Nephron progenitor cell (in vitro differentiated cells): Measurements from ENCODE around the gene MGAT3.

Experiments
- DNase-seq: peaks from one replicate; pipeline ENCODE4 v3.0.0; 2021
- H3K27ac Mint-ChIP-seq: 2 replicates; pipeline ENCODE4 v1.8.0; 2021; ENCODE audit warnings: mild to moderate bottlenecking, moderate library complexity, mixed read lengths
- H3K27me3 Mint-ChIP-seq: 2 replicates; pipeline ENCODE4 v1.8.0; 2021; ENCODE audit warnings: mild to moderate bottlenecking, low read depth, mixed read lengths; ENCODE audit not compliant: poor library complexity
- H3K36me3 Mint-ChIP-seq: 2 replicates; pipeline ENCODE4 v1.8.0; 2021; ENCODE audit warnings: low read depth, mixed read lengths
- H3K4me1 Mint-ChIP-seq: 2 replicates; pipeline ENCODE4 v1.8.0; 2021; ENCODE audit warnings: mixed read lengths
- H3K4me3 Mint-ChIP-seq: 2 replicates; pipeline ENCODE4 v1.8.0; 2021; ENCODE audit warnings: mild to moderate bottlenecking, moderate library complexity, mixed read lengths
- H3K9me3 Mint-ChIP-seq: 2 replicates; pipeline ENCODE4 v1.8.0; 2021; ENCODE audit warnings: mild to moderate bottlenecking, moderate library complexity, mixed read lengths
- TF ChIP-seq, protein P1 (sequence below): fragments of 200-600 bp; sonication (generic); IDR thresholded peaks from 2 replicates; pipeline ENCODE4 v1.5.0; 2021; ENCODE audit warnings: antibody characterized with exemption

MGAT3 gene

DNA sequence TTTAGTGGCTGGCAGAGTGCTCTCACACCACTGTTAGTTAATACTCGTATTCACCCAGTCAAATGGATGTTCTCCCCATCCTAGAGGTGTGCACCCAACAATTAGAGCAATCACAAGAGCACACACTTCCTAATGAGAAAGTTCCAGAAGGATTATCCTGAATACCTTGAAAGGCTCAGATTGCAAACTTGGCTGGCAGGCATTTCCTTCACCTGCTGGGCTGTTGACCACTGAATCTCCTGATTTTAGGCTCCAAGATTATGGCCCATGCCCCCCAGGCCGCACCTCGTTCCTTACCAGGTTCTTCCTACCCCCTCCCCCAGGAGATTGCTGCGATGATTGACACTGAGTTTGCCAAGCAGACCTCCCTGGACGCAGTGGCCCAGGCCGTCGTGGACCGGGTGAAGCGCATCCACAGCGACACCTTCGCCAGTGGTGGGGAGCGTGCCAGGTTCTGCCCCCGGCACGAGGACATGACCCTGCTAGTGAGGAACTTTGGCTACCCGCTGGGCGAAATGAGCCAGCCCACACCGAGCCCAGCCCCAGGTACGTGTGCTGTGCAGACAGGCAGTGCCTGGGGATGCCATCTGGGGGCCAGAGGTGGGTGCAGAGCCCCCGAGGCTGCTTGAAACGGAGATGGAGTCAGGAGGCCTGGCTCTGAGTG is 30.3 kb upstream of the MGAT3 start:
- no peak for DNase-seq
- TF ChIP-seq, protein P1, sequence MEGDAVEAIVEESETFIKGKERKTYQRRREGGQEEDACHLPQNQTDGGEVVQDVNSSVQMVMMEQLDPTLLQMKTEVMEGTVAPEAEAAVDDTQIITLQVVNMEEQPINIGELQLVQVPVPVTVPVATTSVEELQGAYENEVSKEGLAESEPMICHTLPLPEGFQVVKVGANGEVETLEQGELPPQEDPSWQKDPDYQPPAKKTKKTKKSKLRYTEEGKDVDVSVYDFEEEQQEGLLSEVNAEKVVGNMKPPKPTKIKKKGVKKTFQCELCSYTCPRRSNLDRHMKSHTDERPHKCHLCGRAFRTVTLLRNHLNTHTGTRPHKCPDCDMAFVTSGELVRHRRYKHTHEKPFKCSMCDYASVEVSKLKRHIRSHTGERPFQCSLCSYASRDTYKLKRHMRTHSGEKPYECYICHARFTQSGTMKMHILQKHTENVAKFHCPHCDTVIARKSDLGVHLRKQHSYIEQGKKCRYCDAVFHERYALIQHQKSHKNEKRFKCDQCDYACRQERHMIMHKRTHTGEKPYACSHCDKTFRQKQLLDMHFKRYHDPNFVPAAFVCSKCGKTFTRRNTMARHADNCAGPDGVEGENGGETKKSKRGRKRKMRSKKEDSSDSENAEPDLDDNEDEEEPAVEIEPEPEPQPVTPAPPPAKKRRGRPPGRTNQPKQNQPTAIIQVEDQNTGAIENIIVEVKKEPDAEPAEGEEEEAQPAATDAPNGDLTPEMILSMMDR, result no peak
- Mint-ChIP-seq H3K4me1 (peaks cover 30% of the 10 kb centered on the region), H3K4me3 (no peak overlapping the region), H3K36me3 (peaks cover 27% of the 10 kb centered on the region), H3K9me3 (no peaks in the 10 kb centered on the region), H3K27me3 (no peaks in the 10 kb centered on the region), H3K27ac (no peak overlapping the region)

GRCh38 chr22:39427751-39428596 is 28.8 kb upstream of the MGAT3 start:
- Mint-ChIP-seq H3K36me3 (peaks cover 15% of the 10 kb centered on the region), H3K4me1 (peaks cover 30% of the 10 kb centered on the region), H3K27ac (peak overlapping the region; percentile 92), H3K9me3 (no peaks in the 10 kb centered on the region), H3K4me3 (peak overlapping the region; percentile 15), H3K27me3 (no peaks in the 10 kb centered on the region)
- no peak for DNase-seq
- TF ChIP-seq, protein P1, result no peak

DNA sequence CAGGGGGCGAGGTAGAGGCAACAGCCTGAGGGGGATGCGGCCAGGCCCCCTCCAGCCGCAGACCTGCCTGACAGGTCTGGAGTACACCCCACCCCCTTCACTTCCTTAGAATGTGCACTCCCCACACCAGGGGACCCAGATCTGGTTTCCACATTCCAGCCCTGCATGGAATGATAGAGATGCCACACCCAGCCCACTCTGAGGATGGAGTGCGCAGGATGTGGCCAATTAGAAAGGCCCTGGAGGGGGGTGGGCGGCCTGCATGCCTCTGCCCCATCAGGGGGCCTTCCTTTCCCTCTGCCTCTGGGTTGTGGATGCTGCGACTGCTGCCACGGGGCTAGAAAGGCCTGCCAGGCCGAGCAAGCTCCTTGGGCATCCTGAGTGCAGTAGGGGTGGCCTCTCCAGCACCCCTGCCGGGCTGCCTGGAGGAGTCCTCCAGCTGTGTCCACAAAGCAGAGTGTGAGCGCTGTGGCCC is 28.2 kb upstream of the MGAT3 start:
- Mint-ChIP-seq H3K9me3 (no peaks in the 10 kb centered on the region), H3K27ac (peak overlapping the region; percentile 92)
- DNase-seq, result peak; percentile 55

GRCh38 chr22:39429186-39429585 is 27.6 kb upstream of the MGAT3 start:
- peaks cover 35% of the 10 kb centered on the region for H3K4me1 Mint-ChIP-seq
- no peak overlapping the region for H3K27ac Mint-ChIP-seq
- H3K36me3 Mint-ChIP-seq, result peaks cover 8% of the 10 kb centered on the region
- no peak overlapping the region for H3K4me3 Mint-ChIP-seq
- TF ChIP-seq, protein P1, result no peak
- no peaks in the 10 kb centered on the region for H3K27me3 Mint-ChIP-seq
- H3K9me3 Mint-ChIP-seq, result no peaks in the 10 kb centered on the region
- DNase-seq, result no peak

More for the DNA sequence above, 28.2 kb upstream of the MGAT3 start:
- TF ChIP-seq, protein P1, result no peak
- no peak overlapping the region for H3K4me3 Mint-ChIP-seq
- peaks cover 30% of the 10 kb centered on the region for H3K4me1 Mint-ChIP-seq
- no peaks in the 10 kb centered on the region for H3K27me3 Mint-ChIP-seq
- peaks cover 13% of the 10 kb centered on the region for H3K36me3 Mint-ChIP-seq

- Mint-ChIP-seq H3K36me3 (no peaks in the 10 kb centered on the region), H3K4me1 (peaks cover 38% of the 10 kb centered on the region), H3K4me3 (no peak overlapping the region)
Measured at GRCh38 chr22:39429916-39430575, 26.8 kb upstream of the MGAT3 start.

More at GRCh38 chr22:39429916-39430575, 26.8 kb upstream of the MGAT3 start:
- no peaks in the 10 kb centered on the region for H3K27me3 Mint-ChIP-seq
- no peak for DNase-seq
- TF ChIP-seq, protein P1, result no peak
- H3K9me3 Mint-ChIP-seq, result no peaks in the 10 kb centered on the region
- no peak overlapping the region for H3K27ac Mint-ChIP-seq
